ENCODE data around the gene RTKN2. TPM values are rescaled to one million over a fixed set of nuclear protein-coding genes. Genes with fewer than 3 reads are reported as not detected.

Gene RTKN2
- polyA plus RNA-seq, 1 experiment = 1.4 TPM

- POLR2A ChIA-PET = no interaction called here
- TF ChIP-seq CTCF (IDR thresholded peaks at IDR 0.05; ENCODE audit: low read depth, low read length) = no peak
- Histone ChIP-seq H3K27me3 (ENCODE audit: control insufficient read depth, insufficient read depth, low read length) (no peaks in the 10 kb centered on the region), H3K4me3 (ENCODE audit: low read depth, low read length) (no peak overlapping the region), H3K9me3 (ENCODE audit: control insufficient read depth, insufficient read depth, low read length) (peaks cover 4% of the 10 kb centered on the region; the same call in 1 of the 2 replicates), H3K27ac (ENCODE audit: low read depth, low read length) (no peak overlapping the region)
- no peak for DNase-seq (ENCODE audit: low read depth, low spot score)
- CTCF ChIA-PET = no interaction called here
Measured at GRCh38 chr10:62133618-62134017, 135.0 kb downstream of the RTKN2 start.

Other genes with a start within 250 kb of the RTKN2 start
- gene ZNF365, start 105.5 kb upstream of the RTKN2 start, polyA plus RNA-seq (2011; rRNA removed) = 2.8 and 3.9 TPM in 2 replicates

All from AG04450 (cell line).